Stimulated activated CD8-positive, alpha-beta memory T cell treated with anti-CD3 and anti-CD28 coated beads, Interleukin-15, amount 100 ng/mL, for 24 hours (primary cell): ENCODE data around the gene RNF214.
A peak's percentile ranks its signal among the peaks of the same experiment; 100 is the strongest.
"Not testable (repeated sequence)": the region's sequence is repeated elsewhere in the genome, so short reads cannot be mapped to it uniquely, and the experiment has no call there.

Experiments
- DNase-seq: peaks from one replicate; pipeline ENCODE4 v3.0.0-alpha.2; 2020; ENCODE audit warnings: low read depth

RNF214 gene

GRCh38 chr11:117315285-117316196, 83.1 kb downstream of the RNF214 start:
- DNase-seq: no peak

DNA sequence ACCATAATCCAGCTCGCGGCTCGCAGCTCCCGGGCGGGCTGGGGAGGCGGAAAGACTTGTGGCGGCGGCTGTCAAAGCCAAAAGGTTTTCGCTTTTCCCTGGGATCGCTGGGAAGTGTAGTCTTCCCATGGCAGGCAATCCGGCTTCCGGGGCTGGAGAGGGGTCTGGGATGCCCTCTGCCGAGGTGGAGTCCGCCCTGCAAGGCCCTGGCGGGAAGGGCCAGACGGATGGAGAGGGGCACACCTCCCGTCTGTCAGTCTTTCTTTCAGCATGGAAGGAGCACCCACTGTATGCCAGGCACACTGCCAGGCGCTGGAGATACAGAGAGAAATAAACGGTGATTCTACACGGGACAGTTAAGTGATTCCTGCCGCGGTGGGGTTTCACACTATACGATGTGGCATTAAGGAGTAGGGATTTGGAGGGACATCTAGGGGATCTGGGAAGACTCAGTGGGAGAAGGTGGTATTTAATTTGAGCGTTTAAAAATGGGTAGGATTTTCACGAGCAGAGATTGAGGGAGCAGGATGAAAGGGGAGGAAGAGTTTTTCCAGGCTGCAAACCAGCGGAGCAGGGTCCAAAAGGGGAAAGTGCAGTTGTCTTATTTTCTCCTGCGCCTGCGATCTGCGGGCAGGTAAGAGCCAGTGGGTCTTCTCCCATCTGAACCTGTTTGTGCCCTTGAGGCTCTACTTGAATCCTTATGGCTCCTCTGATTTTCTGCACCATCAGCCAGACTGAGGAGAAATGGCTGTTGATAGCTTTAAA, 83.9 kb downstream of the RNF214 start, which contains the start of gene BACE1:
BACE1 (minus strand) TSS at position 60 of the 765 bp plus-strand sequence. CDS start 461 bp downstream, outside the sequence.
- no peak for DNase-seq

DNA sequence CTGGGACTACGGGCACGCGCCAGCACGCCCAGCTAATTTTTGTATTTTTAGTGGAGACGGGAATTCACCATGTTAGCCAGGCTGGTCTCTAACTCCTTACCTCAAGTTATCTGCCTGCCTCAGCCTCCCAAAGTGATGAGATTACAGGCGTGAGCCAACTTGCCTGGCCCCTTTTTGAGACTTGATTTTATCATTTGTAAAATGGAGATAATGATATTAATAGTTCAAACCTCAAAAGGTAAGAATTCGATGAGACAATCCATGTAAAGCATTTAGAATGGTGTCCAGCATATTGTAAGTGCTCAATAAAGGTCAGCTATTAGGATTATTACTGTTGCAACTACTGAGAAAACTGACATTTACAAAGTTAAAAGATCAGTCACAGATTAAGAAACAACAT, 86.3 kb downstream of the RNF214 start:
- DNase-seq: no peak

DNA sequence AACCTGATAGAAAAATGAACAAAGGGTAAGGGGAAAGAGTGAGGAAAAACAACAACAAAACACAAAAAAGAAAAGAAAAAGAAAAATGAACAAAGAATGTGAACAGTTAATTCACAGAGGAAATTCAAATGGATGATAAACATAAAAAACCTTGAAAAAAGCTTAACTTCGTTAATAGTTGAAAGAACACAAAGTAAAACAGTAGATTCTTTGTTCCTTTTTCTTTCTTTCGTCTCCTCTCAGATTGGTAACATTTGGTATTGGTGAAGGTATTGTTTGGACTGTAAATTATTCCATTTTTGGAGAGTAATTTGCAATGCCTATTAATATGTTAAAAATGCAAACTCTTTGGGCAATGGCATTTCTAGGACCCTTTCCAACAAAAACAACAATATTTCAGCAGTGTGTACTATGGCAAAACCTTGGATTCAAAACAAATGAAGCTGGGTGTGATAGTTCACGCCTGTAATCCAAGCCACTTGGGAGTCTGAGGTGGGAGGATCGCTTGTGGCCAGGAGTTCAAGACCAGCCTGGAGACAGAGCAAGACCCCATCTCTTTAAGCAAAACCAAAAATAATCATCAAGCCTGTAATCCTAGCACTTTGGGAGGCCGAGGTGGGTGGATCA, 86.9 kb downstream of the RNF214 start:
- no peak for DNase-seq

- not testable (repeated sequence) for DNase-seq
Observed at GRCh38 chr11:117327255-117327566, 94.7 kb downstream of the RNF214 start.

DNA sequence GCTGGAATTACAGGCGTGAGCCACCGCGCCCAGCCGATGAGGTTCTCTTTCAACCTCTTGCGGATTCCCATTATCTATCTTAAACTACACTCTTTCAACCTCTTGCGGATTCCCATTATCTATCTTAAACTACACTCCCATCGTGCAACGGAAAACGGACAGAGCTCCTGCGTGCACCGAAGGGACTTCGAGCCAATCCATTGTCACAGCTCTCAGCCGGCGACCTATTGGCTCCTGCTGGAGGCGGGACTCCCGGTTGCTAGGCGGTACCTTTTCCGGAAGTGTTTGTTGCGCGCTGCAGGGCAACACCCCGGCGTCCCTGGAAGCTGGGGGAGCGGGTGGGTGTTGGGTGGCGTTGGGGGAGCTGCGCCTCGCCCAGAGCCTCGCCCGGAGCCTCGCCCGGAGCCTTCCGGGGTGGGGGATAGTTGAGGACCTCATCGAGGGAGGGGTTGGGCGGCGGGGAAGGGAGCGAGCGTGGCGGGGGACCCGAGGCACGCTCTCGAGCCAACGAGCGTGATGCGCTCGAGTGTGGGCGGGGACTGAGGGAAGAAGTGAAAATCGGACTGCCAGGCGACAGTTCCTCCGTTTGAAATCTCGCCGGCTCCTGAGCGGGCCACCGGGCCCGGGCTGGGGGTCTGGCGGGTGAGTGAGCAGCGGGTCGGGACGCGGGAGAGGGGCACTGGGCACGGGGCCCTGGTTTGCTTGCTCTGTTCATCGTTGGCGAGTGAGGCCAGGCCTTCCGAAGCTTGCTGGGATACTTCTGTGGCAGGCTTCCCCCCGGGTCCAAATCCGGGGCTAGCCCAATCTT, 95.3 kb downstream of the RNF214 start, which contains the start of gene CEP164:
CEP164 (plus strand) TSS at position 288 of the 808 bp plus-strand sequence. CDS start 10,733 bp downstream, outside the sequence.
- DNase-seq: peak; percentile 74

- DNase-seq: no peak
Observed at GRCh38 chr11:117328375-117329010, 96.0 kb downstream of the RNF214 start.

DNA sequence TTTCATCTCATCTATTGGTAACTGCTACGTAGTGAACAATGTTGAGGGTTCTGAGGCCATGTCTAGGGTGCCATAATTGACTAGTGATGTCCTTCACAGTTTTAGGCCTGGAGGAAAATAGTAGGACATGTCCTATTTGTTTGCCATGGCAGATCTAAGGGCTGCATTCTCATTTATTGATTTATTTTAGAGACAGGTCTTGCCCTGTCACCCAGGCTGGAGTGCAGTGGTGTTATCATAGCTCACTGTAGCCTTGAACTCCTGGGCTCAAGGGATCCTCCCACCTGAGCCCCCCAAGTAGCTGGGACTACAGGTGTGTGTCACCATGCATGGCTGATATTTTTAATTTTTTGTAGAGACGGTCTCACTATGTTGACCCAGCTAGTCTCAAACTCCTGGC, 100.4 kb downstream of the RNF214 start:
- DNase-seq: no peak

- no peak for DNase-seq
Observed at GRCh38 chr11:117333917-117334316, 101.4 kb downstream of the RNF214 start.

- DNase-seq: no peak
Observed at GRCh38 chr11:117334896-117335295, 102.4 kb downstream of the RNF214 start.

- DNase-seq: no peak
Observed at GRCh38 chr11:117335399-117335798, 102.9 kb downstream of the RNF214 start.
